Activated T-helper 1 cell treated with Interleukin-2 at 50 U/mL for 16 hours (primary cell): Measurements from ENCODE around the gene ARSB.
"Not testable (repeated sequence)": the region's sequence is repeated elsewhere in the genome, so short reads cannot be mapped to it uniquely, and the experiment has no call there.

Experiments used
- DNase-seq: peaks from one replicate; pipeline ENCODE4 v3.0.0-alpha.2; 2020; ENCODE audit warnings: low read depth

ARSB gene

GRCh38 chr5:78750281-78750680 lies 234.8 kb downstream of the ARSB start:
- no peak for DNase-seq

GRCh38 chr5:78747705-78748359 lies 237.3 kb downstream of the ARSB start:
- DNase-seq: no peak

GRCh38 chr5:78747055-78747454 lies 238.1 kb downstream of the ARSB start:
- no peak for DNase-seq

- DNase-seq: no peak
Measured at GRCh38 chr5:78746021-78746770, 238.9 kb downstream of the ARSB start.

- no peak for DNase-seq
Measured at GRCh38 chr5:78744951-78745534, 240.1 kb downstream of the ARSB start.

- DNase-seq: no peak
Measured at GRCh38 chr5:78741019-78741418, 244.1 kb downstream of the ARSB start.

GRCh38 chr5:78738693-78739300 lies 246.3 kb downstream of the ARSB start:
- DNase-seq: no peak

- DNase-seq: no peak
Measured at GRCh38 chr5:78738104-78738503, 247.0 kb downstream of the ARSB start.

- no peak for DNase-seq
Measured at GRCh38 chr5:78735834-78736463, 249.2 kb downstream of the ARSB start.

- DNase-seq: no peak
Measured at GRCh38 chr5:78734950-78735349, 250.2 kb downstream of the ARSB start.

- DNase-seq: no peak
Measured at GRCh38 chr5:78734094-78734845, 250.8 kb downstream of the ARSB start.

GRCh38 chr5:78732721-78733120 lies 252.4 kb downstream of the ARSB start:
- not testable (repeated sequence) for DNase-seq

- DNase-seq: no peak
Measured at GRCh38 chr5:78731884-78732283, 253.2 kb downstream of the ARSB start.

- no peak for DNase-seq
Measured at GRCh38 chr5:78730300-78731094, 254.6 kb downstream of the ARSB start.

- DNase-seq: no peak
Measured at GRCh38 chr5:78727786-78728761, 257.0 kb downstream of the ARSB start.
